HG02610 (cell line): ENCODE results near the gene ATG13.

Source experiments
- ATAC-seq: cut with Tn5 transposase; IDR thresholded peaks from one replicate; pipeline ENCODE4 v1.9.1; 2021; ENCODE audit warnings: mild to moderate bottlenecking, moderate library complexity; ENCODE audit not compliant: unreplicated experiment

ATG13 gene

GRCh38 chr11:46674463-46675287 is 57.3 kb downstream of the ATG13 start:
- no peak for ATAC-seq

GRCh38 chr11:46675288-46675851 is 58.0 kb downstream of the ATG13 start:
- no peak for ATAC-seq

- ATAC-seq, result no peak
These were observed 58.6 kb downstream of the ATG13 start for GRCh38 chr11:46675949-46676348.

- ATAC-seq, result no peak
These were observed 59.2 kb downstream of the ATG13 start for GRCh38 chr11:46676436-46677158.

GRCh38 chr11:46677169-46677568 is 59.8 kb downstream of the ATG13 start:
- ATAC-seq, result no peak

- no peak for ATAC-seq
These were observed 60.8 kb downstream of the ATG13 start for GRCh38 chr11:46677991-46678740.

GRCh38 chr11:46678741-46679130 is 61.4 kb downstream of the ATG13 start:
- no peak for ATAC-seq

GRCh38 chr11:46679241-46680163 is 62.1 kb downstream of the ATG13 start:
- no peak for ATAC-seq

- no peak for ATAC-seq
These were observed 62.9 kb downstream of the ATG13 start for GRCh38 chr11:46680164-46680760.

GRCh38 chr11:46680815-46681214 is 63.5 kb downstream of the ATG13 start:
- no peak for ATAC-seq

GRCh38 chr11:46681814-46682213 is 64.5 kb downstream of the ATG13 start:
- ATAC-seq, result no peak

- ATAC-seq, result no peak
These were observed 65.7 kb downstream of the ATG13 start for GRCh38 chr11:46682773-46683752.

GRCh38 chr11:46684367-46684766 is 67.0 kb downstream of the ATG13 start:
- no peak for ATAC-seq

GRCh38 chr11:46686886-46687795 is 69.8 kb downstream of the ATG13 start:
- ATAC-seq, result no peak

- ATAC-seq, result no peak
These were observed 73.3 kb downstream of the ATG13 start for GRCh38 chr11:46690702-46691101.

- ATAC-seq, result no peak
These were observed 75.1 kb downstream of the ATG13 start for GRCh38 chr11:46692450-46692849.

- ATAC-seq, result no peak
These were observed 76.3 kb downstream of the ATG13 start for GRCh38 chr11:46693597-46694012.

- ATAC-seq, result no peak
These were observed 76.7 kb downstream of the ATG13 start for GRCh38 chr11:46694072-46694471.
